Endothelial cell of umbilical vein (primary cell): Measurements from ENCODE around the gene YPEL5. TPM values are rescaled to one million over a fixed set of nuclear protein-coding genes. Genes with fewer than 3 reads are reported as not detected.

Experiments
- BruUV-seq: library from RNA; stranded (reverse); fragments of 400-500 nt; replicated peaks from 2 replicates; lab custom pipeline; 2021; lab: Mats Ljungman, UMichigan
- CTCF ChIA-PET: fragments of 300-600, 350-600 bp; sonication (Branson Sonifier 250); formaldehyde crosslinking; loops from one replicate; lab custom pipeline; 2021; ENCODE audit warnings: antibody characterized with exemption, inconsistent platforms; lab: Charles Lee
- POLR2A ChIA-PET: fragments of 300-600, 350-600 bp; sonication (Branson Sonifier 250); formaldehyde crosslinking; loops from one replicate; lab custom pipeline; 2021; ENCODE audit warnings: antibody characterized with exemption, inconsistent platforms; lab: Charles Lee
- DNase-seq: peaks from one replicate; pipeline ENCODE4 v3.0.0-alpha.2; 2011; ENCODE audit warnings: low read depth, low spot score
- FAIRE-seq: peaks from 2 replicates; lab custom pipeline; 2011; peaks lifted over from hg19 to GRCh38; lab: Jason Lieb, UNC
- H2AFZ ChIP-seq: 2 replicates; pipeline ENCODE4 v1.6.0; 2012; ENCODE audit warnings: low read depth, low read length, control low read depth, inconsistent platforms
- H3K27ac ChIP-seq: 2 replicates; pipeline ENCODE4 v1.5.1; 2011; ENCODE audit warnings: low read depth, mild to moderate bottlenecking, control low read depth, low read length, moderate library complexity; ENCODE audit not compliant: insufficient read depth
- H3K27me3 ChIP-seq, 2 experiments: 2 replicates each; pipeline versions ENCODE4 v1.6.0 to v1.6.1; 2011; ENCODE audit warnings: low read length in 2 of 2, mixed read lengths in 1 of 2; ENCODE audit not compliant: control insufficient read depth in 2 of 2, insufficient read depth in 2 of 2
- H3K36me3 ChIP-seq, 2 experiments: 2 replicates in 1 of 2; 3 replicates in 1 of 2; pipeline ENCODE4 v1.5.1; 2011; ENCODE audit warnings: low read length in 2 of 2, mild to moderate bottlenecking in 1 of 2, moderate library complexity in 1 of 2; ENCODE audit not compliant: control insufficient read depth in 2 of 2, insufficient read depth in 2 of 2; ENCODE audit errors: extremely low read depth in 1 of 2
- H3K4me1 ChIP-seq: 3 replicates; pipeline ENCODE4 v1.5.1; 2011; ENCODE audit warnings: mild to moderate bottlenecking, low read length; ENCODE audit not compliant: control insufficient read depth, insufficient read depth; ENCODE audit errors: extremely low read depth
- H3K4me2 ChIP-seq: 2 replicates; pipeline ENCODE4 v1.6.1; 2011; ENCODE audit warnings: low read length, control low read depth, mixed read lengths; ENCODE audit not compliant: insufficient read depth
- H3K4me3 ChIP-seq, 3 experiments: fragments of 200-600 bp in 1 of 3; sonication (generic), shearing (Covaris generic) in 1 of 3; replicated peaks in 1 of 3; 2 replicates each; pipeline ENCODE4 v1.5.1; 2011 to 2016; ENCODE audit warnings: control low read depth in 3 of 3, low read length in 3 of 3, mild to moderate bottlenecking in 2 of 3, inconsistent platforms in 1 of 3, low read depth in 1 of 3, moderate library complexity in 1 of 3; ENCODE audit not compliant: insufficient read depth in 1 of 3
- H3K79me2 ChIP-seq: 2 replicates; pipeline ENCODE4 v1.6.0; 2012; ENCODE audit warnings: low read length, inconsistent platforms; ENCODE audit not compliant: control insufficient read depth, insufficient read depth
- H3K9ac ChIP-seq: replicated peaks from 2 replicates; pipeline ENCODE3; 2011; ENCODE audit warnings: low read length, control low read depth; ENCODE audit not compliant: insufficient read depth; ENCODE audit errors: extremely low read depth
- H3K9me1 ChIP-seq: replicated peaks from 3 replicates; pipeline ENCODE4 v1.6.0; 2011; ENCODE audit warnings: mild to moderate bottlenecking, low read length; ENCODE audit not compliant: control insufficient read depth, insufficient read depth; ENCODE audit errors: extremely low read depth
- H3K9me3 ChIP-seq: replicated peaks from 2 replicates; pipeline ENCODE4 v1.5.1; 2012; ENCODE audit warnings: low read length, inconsistent platforms; ENCODE audit not compliant: control insufficient read depth, insufficient read depth
- H4K20me1 ChIP-seq: replicated peaks from 2 replicates; pipeline ENCODE3; 2011; ENCODE audit warnings: mild to moderate bottlenecking, low read length; ENCODE audit not compliant: control insufficient read depth, insufficient read depth; ENCODE audit errors: extremely low read depth
- CTCF ChIP-seq, 2 donors: IDR thresholded peaks; 1 replicate in 1 of 2; 2 replicates in 1 of 2; pipeline ENCODE4 v1.5.1; 2011; ENCODE audit warnings: low read length in 2 of 2, mild to moderate bottlenecking in 2 of 2, moderate library complexity in 2 of 2, control low read depth in 1 of 2, inconsistent platforms in 1 of 2, low read depth in 1 of 2; ENCODE audit not compliant: insufficient read depth in 1 of 2; ENCODE audit errors: extremely low read depth in 1 of 2
- FOS ChIP-seq: IDR thresholded peaks from 2 replicates; pipeline ENCODE4 v1.6.1; 2011; ENCODE audit warnings: mild to moderate bottlenecking, low read length, moderate library complexity, borderline replicate concordance; ENCODE audit not compliant: insufficient read depth
- GATA2 ChIP-seq: IDR thresholded peaks from 2 replicates; pipeline ENCODE4 v1.7.0; 2011; ENCODE audit warnings: low read depth, mild to moderate bottlenecking, moderate library complexity, mixed read lengths, low read length; ENCODE audit not compliant: insufficient read length, insufficient read depth
- JUN ChIP-seq: IDR thresholded peaks from 2 replicates; pipeline ENCODE4 v1.6.1; 2011; ENCODE audit warnings: borderline replicate concordance, low read depth; ENCODE audit not compliant: insufficient read length, insufficient read depth
- MAX ChIP-seq: IDR thresholded peaks from 2 replicates; pipeline ENCODE4 v1.6.1; 2011; ENCODE audit not compliant: insufficient read depth, insufficient read length
- MYC ChIP-seq: IDR thresholded peaks from one replicate; pipeline ENCODE4 v1.6.1; 2011; ENCODE audit warnings: mild to moderate bottlenecking, low read depth, low read length
- POLR2AphosphoS5 ChIP-seq: IDR thresholded peaks from 2 replicates; pipeline ENCODE4 v1.6.1; 2012; ENCODE audit warnings: low read depth, mild to moderate bottlenecking, control low read depth, low read length, moderate library complexity; ENCODE audit not compliant: insufficient read depth
- dilution Hi-C: fragments of 300-500 bp; cut with MboI; formaldehyde crosslinking; loops from one replicate; pipeline ENCODE4 v1.15.0; 2019; ENCODE audit warnings: low sequenced_read_pairs; ENCODE audit not compliant: extremely low pct_ligation_motif_present
- intact Hi-C: fragments of 100-400 bp; cut with micrococcal nuclease; formaldehyde crosslinking; loops from one replicate; pipeline ENCODE4 v1.10.0; 2022
- polyA plus RNA-seq, 4 experiments: library from polyadenylated mRNA; depleted of rRNA in 3 of 4; stranded (reverse) in 3 of 4; unstranded in 1 of 4; fragments of >200 nt; gene quantifications; 2 replicates each; pipeline versions ENCODE4 v1.2.1 to v1.2.3, GENCODE V29; 2011 to 2012; ENCODE audit warnings: missing spikeins in 1 of 4
- total RNA-seq: library from RNA; stranded (reverse); gene quantifications from 2 replicates; pipeline ENCODE4 v1.2.3, GENCODE V29; 2021

Gene YPEL5
- total and polyA plus RNA-seq, 2 donors (not counting 3 experiments of a cell fraction or from before 2014, with no cell fraction given), result 49.5 to 62.0 TPM

- H3K79me2 ChIP-seq, result no peaks in the 10 kb centered on the region
- no peaks in the 10 kb centered on the region for H3K4me1 ChIP-seq
- BruUV-seq, result no TSS peak
- DNase-seq, result no peak
- no peak overlapping the region for H3K4me2 ChIP-seq
- H3K9me1 ChIP-seq, result no peaks in the 10 kb centered on the region
- H2AFZ ChIP-seq, result no peak overlapping the region
- POLR2A ChIA-PET, result no interaction called here
- TF ChIP-seq MAX, result no peak
- TF ChIP-seq CTCF (IDR thresholded peaks at IDR 0.05; ENCODE audit: extremely low read depth in 1 of 2, insufficient read depth in 1 of 2, low read depth in 1 of 2, low read length in 2 of 2), result no peak
- TF ChIP-seq POLR2AphosphoS5, result no peak
- no peaks in the 10 kb centered on the region for H3K9me3 ChIP-seq
- H3K36me3 ChIP-seq, result peaks cover 0 to 21% of the 10 kb centered on the region in 2 experiments
- H3K27ac ChIP-seq, result no peak overlapping the region
- dilution Hi-C loops (no loop called here), intact Hi-C loops (no loop called here)
- no peaks in the 10 kb centered on the region for H3K27me3 ChIP-seq
- no peak overlapping the region for H3K9ac ChIP-seq
- CTCF ChIA-PET, result interaction anchor here (1.0 to 9.7 kb wide), 3 partner anchors 13 to 548 kb away, joined by 3 to 542 read pairs (median 101); partner anchors contain the start of gene YPEL5
- H4K20me1 ChIP-seq, result no peaks in the 10 kb centered on the region
- H3K4me3 ChIP-seq, result no peak overlapping the region
- FAIRE-seq, result no peak
Measured at GRCh38 chr2:30161929-30162706, 15.3 kb downstream of the YPEL5 start.

- Histone ChIP-seq H3K27ac (no peak overlapping the region), H3K9me3 (no peaks in the 10 kb centered on the region), H3K27me3 (no peaks in the 10 kb centered on the region), H3K4me1 (no peaks in the 10 kb centered on the region), H2AFZ (no peak overlapping the region), H4K20me1 (no peaks in the 10 kb centered on the region), H3K36me3 (peaks cover 0 to 14% of the 10 kb centered on the region in 2 experiments), H3K4me3 (no peak overlapping the region), H3K79me2 (no peaks in the 10 kb centered on the region), H3K4me2 (no peak overlapping the region), H3K9ac (no peak overlapping the region), H3K9me1 (no peaks in the 10 kb centered on the region)
- DNase-seq (no peak), FAIRE-seq (no peak)
- POLR2A ChIA-PET, result no interaction called here
- CTCF ChIA-PET, result interaction anchor here (1.0 to 9.7 kb wide), 4 partner anchors 14 to 547 kb away, joined by 3 to 542 read pairs (median 102); partner anchors contain the start of gene YPEL5
- BruUV-seq, result no TSS peak
- intact Hi-C loops (no loop called here), dilution Hi-C loops (no loop called here)
- no peak for TF ChIP-seq FOS
- TF ChIP-seq GATA2, result no peak
- no peak for TF ChIP-seq POLR2AphosphoS5
- TF ChIP-seq JUN, result no peak
- TF ChIP-seq MYC, result no peak
Measured at GRCh38 chr2:30162806-30163205, 16.0 kb downstream of the YPEL5 start.
